Activated CD4-positive, alpha-beta T cell treated with anti-CD3 and anti-CD28 coated beads, Interleukin-2, amount 50 U/mL, for 4 hours (primary cell): ENCODE measurements around the gene C5AR1.

Experiments
- DNase-seq, 2 experiments: peaks; one replicate each; pipeline ENCODE4 v3.0.0-alpha.2; 2020

Gene C5AR1

DNA sequence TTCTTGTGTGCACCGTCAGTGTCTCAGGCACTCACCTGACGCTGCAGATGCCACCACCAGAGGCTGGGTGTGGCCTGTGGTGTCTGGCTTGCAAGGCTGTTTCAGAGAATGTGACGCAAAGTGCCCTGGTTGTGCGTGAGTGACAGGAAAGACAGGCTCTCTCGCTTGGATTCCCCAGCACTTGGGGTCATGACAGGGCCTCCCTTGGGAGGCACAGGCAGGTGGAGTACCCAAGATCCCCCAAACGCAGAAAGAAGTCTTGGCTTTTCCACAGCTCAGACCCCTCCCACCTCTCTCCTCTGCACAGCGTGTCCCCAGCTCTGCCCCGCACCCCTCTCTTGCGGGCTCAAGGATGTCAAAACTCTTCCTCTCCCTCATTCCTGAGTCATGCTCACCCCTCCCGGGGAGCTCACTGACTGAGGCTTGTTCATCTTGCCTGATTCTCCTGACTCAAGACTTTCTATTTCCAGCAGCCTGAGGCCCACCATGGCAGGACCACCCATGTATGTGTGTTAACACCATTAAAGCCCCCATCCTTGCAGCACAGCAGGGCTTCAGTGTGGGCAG, 60.5 kb downstream of the C5AR1 start:
- no peak for DNase-seq

DNA sequence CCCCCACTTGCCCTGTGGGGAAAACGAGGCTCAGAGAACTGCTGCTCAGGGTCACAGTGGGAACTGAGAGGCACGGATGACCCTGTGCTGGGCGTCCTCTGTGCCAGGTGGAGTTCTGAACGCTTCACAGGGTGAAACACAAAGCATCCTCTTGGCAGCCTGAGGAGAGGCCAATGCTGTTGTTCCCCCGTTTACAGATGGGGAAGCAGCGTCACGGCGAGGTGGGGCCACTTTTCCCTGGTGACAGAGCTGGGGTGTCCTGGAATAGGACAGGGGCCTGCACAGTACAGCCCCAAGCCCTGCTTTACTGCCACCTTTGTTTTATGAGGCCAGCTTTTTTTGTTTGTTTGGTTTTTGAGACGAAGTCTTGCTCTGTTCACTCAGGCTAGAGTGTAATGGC, 61.6 kb downstream of the C5AR1 start:
- DNase-seq = no peak
